ENCODE data around the gene ZNF69.

DNA sequence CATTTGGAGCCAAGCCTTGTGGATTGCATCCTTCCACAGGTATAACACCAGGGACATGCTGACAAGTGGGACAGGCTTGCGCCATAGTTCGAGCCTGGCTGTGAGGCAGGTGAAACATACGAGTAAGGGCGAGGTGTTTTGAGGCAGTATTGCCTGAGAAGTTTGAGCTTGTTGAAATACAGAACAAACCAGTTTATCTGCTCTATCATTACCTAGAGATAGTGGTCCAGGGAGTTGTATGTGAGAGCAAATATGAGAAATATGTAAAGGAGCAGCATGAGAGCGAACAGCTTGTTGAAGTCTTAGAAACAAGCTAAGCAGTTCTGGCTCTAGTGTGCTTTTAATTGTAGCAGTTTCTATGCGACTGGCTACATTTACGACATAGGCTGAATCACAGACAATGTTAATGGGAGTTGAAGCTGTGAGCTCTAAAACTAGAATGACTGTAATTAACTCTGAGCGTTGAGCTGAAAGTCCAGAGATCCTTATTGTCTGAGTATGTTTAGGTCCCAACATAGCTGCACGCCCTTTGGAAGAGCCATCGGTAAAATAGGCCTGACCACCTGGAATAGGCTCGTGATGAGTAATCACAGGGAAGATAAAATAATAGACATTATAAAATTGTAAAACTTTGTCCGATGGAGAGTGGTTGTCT, 30.9 kb upstream of the ZNF69 start:
- TF ChIP-seq, protein P1, sequence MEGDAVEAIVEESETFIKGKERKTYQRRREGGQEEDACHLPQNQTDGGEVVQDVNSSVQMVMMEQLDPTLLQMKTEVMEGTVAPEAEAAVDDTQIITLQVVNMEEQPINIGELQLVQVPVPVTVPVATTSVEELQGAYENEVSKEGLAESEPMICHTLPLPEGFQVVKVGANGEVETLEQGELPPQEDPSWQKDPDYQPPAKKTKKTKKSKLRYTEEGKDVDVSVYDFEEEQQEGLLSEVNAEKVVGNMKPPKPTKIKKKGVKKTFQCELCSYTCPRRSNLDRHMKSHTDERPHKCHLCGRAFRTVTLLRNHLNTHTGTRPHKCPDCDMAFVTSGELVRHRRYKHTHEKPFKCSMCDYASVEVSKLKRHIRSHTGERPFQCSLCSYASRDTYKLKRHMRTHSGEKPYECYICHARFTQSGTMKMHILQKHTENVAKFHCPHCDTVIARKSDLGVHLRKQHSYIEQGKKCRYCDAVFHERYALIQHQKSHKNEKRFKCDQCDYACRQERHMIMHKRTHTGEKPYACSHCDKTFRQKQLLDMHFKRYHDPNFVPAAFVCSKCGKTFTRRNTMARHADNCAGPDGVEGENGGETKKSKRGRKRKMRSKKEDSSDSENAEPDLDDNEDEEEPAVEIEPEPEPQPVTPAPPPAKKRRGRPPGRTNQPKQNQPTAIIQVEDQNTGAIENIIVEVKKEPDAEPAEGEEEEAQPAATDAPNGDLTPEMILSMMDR (IDR thresholded peaks at IDR 0.05; ENCODE audit: poor library complexity): no peak
- no peak for TF ChIP-seq EZH2 (IDR thresholded peaks at IDR 0.05; ENCODE audit: borderline replicate concordance)
- TF ChIP-seq EZH2phosphoT487 (IDR thresholded peaks at IDR 0.05; ENCODE audit: low read depth, severe bottlenecking, unreplicated experiment): no peak

Measured in hepatocyte (in vitro differentiated cells).